ENCODE results near the gene HAX1.
A peak's percentile ranks its signal among the peaks of the same experiment; 100 is the strongest.
"Not testable (repeated sequence)": the region's sequence is repeated elsewhere in the genome, so short reads cannot be mapped to it uniquely, and the experiment has no call there.

Gene HAX1

DNA sequence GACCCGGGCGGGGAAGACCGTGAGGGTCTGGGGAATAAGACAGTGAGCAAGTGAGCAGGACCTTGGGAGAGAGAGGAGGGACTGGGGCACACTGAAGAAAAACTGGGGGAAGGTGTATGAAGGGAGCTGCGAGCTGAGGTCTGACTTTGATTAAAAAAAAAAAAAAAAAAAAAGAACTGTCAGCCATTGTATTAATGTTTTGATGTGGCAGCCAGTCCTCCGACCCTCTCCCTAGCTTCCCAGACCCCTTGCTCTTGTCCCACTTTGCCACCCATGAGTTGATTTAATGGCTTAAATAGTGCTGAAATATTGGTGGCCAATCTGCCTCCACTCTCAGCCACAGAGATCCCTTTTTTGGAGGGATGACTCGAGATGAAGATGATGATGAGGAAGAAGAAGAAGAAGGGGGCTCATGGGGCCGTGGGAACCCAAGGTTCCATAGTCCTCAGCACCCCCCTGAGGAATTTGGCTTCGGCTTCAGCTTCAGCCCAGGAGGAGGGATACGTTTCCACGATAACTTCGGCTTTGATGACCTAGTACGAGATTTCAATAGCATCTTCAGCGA lies 652 bp downstream of the HAX1 start:
- H3K9me3 ChIP-seq (ENCODE audit: control insufficient read depth, low read length), result no peaks in the 10 kb centered on the region
- peaks cover 34% of the 10 kb centered on the region for H3K36me3 ChIP-seq (ENCODE audit: control insufficient read depth, insufficient read depth, low read length)
- DNase-seq, result no peak
- H3K4me3 ChIP-seq (ENCODE audit: insufficient read depth, low read depth, low read length, poor library complexity, severe bottlenecking), result peak overlapping the region; percentile 94
- H3K4me1 ChIP-seq (ENCODE audit: control insufficient read depth, insufficient read depth, low read length, poor library complexity, severe bottlenecking), result peaks cover 13% of the 10 kb centered on the region
- peak overlapping the region; percentile 89 for H3K27ac ChIP-seq (ENCODE audit: insufficient read depth, low read length, poor library complexity, severe bottlenecking)
- H3K27me3 ChIP-seq (replicated peaks; ENCODE audit: control insufficient read depth, insufficient read depth, low read length, poor library complexity, severe bottlenecking), result no peaks in the 10 kb centered on the region

DNA sequence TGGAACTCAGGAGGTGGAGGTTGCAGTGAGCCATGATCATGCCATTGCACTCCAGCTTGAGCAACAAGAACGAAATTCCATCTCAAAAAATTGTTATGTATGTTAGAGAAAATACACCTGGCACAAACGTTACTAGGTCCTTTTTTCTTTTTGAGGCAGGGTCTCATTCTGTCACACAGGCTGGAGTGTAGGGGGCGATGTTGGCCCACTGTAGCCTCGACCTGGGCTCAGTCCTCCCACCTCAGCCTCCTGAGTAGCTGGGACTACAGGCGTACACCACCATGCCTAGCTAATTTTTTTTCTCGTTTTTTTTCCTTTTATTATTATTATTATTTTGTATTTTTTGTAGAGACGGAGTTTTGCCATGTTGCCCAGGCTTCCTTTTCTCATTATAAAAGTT lies 4.4 kb downstream of the HAX1 start:
- peaks cover 11% of the 10 kb centered on the region for H3K4me1 ChIP-seq (ENCODE audit: control insufficient read depth, insufficient read depth, low read length, poor library complexity, severe bottlenecking)
- H3K36me3 ChIP-seq (ENCODE audit: control insufficient read depth, insufficient read depth, low read length), result peaks cover 17% of the 10 kb centered on the region
- H3K27ac ChIP-seq (ENCODE audit: insufficient read depth, low read length, poor library complexity, severe bottlenecking), result no peak overlapping the region
- no peaks in the 10 kb centered on the region for H3K9me3 ChIP-seq (ENCODE audit: control insufficient read depth, low read length)
- no peaks in the 10 kb centered on the region for H3K27me3 ChIP-seq (replicated peaks; ENCODE audit: control insufficient read depth, insufficient read depth, low read length, poor library complexity, severe bottlenecking)
- H3K4me3 ChIP-seq (ENCODE audit: insufficient read depth, low read depth, low read length, poor library complexity, severe bottlenecking), result no peak overlapping the region
- DNase-seq, result peak in 1 of 3 donors; percentile 6

DNA sequence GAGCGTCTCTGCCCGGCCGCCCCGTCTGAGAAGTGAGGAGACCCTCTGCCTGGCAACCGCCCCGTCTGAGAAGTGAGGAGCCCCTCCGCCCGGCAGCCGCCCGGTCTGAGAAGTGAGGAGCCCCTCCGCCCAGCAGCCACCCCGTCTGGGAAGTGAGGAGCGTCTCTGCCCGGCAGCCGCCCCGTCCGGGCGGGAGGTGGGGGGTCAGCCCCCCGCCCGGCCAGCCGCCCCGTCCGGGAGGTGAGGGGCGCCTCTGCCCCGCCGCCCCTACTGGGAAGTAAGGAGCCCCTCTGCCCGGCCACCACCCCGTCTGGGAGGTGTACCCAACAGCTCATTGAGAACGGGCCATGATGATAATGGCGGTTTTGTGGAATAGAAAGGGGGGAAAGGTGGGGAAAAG lies 15.2 kb downstream of the HAX1 start:
- not testable (repeated sequence) for H3K4me3 ChIP-seq (ENCODE audit: insufficient read depth, low read depth, low read length, poor library complexity, severe bottlenecking); H3K27ac ChIP-seq (ENCODE audit: insufficient read depth, low read length, poor library complexity, severe bottlenecking); H3K36me3 ChIP-seq (ENCODE audit: control insufficient read depth, insufficient read depth, low read length); DNase-seq; H3K27me3 ChIP-seq (replicated peaks; ENCODE audit: control insufficient read depth, insufficient read depth, low read length, poor library complexity, severe bottlenecking); H3K9me3 ChIP-seq (ENCODE audit: control insufficient read depth, low read length); H3K4me1 ChIP-seq (ENCODE audit: control insufficient read depth, insufficient read depth, low read length, poor library complexity, severe bottlenecking)

DNA sequence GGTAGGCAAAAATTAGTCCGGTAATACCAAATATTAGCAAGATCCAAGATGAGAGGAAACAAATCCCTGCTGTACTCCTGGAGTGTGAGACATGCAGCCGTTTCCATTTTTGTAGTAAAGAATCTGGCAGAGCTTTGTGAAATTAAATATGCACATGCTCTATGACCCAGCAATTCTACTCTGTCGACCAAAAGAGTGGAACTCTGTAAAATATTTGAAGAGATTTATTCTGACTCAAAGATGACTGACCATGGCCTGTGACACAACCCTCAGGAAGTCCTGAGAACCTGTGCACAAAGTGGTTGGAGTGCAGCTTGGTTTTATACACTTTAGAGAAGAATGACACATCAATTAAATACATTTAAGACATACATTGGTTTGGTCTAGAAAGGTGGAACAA lies 16.2 kb downstream of the HAX1 start:
- H3K36me3 ChIP-seq (ENCODE audit: control insufficient read depth, insufficient read depth, low read length), result no peaks in the 10 kb centered on the region
- H3K27me3 ChIP-seq (replicated peaks; ENCODE audit: control insufficient read depth, insufficient read depth, low read length, poor library complexity, severe bottlenecking), result no peaks in the 10 kb centered on the region
- no peak overlapping the region for H3K27ac ChIP-seq (ENCODE audit: insufficient read depth, low read length, poor library complexity, severe bottlenecking)
- no peaks in the 10 kb centered on the region for H3K9me3 ChIP-seq (ENCODE audit: control insufficient read depth, low read length)
- no peak for DNase-seq
- H3K4me3 ChIP-seq (ENCODE audit: insufficient read depth, low read depth, low read length, poor library complexity, severe bottlenecking), result no peak overlapping the region
- no peaks in the 10 kb centered on the region for H3K4me1 ChIP-seq (ENCODE audit: control insufficient read depth, insufficient read depth, low read length, poor library complexity, severe bottlenecking)

DNA sequence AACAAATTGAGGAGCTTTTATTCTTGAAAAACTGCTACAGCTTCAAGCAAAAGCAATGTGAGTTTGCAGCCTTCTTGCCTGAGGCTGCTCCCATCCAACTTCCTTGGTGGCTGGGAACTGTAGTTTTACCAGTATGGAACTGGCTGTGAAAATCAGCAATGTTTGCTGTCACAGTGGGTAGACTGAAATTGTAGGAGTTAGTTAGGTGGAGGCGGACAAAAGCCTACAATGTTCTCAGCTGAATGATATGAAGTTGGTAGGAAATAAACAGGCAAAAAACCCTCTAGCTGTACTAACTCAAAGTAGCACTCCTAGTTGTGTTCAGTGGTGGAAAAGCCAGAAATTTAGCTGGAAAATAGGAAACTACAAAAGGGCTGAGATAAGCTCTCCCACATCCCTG lies 18.5 kb downstream of the HAX1 start:
- H3K27me3 ChIP-seq (replicated peaks; ENCODE audit: control insufficient read depth, insufficient read depth, low read length, poor library complexity, severe bottlenecking), result no peaks in the 10 kb centered on the region
- no peak overlapping the region for H3K27ac ChIP-seq (ENCODE audit: insufficient read depth, low read length, poor library complexity, severe bottlenecking)
- H3K4me1 ChIP-seq (ENCODE audit: control insufficient read depth, insufficient read depth, low read length, poor library complexity, severe bottlenecking), result no peaks in the 10 kb centered on the region
- H3K4me3 ChIP-seq (ENCODE audit: insufficient read depth, low read depth, low read length, poor library complexity, severe bottlenecking), result no peak overlapping the region
- DNase-seq, result no peak
- H3K36me3 ChIP-seq (ENCODE audit: control insufficient read depth, insufficient read depth, low read length), result no peaks in the 10 kb centered on the region
- no peaks in the 10 kb centered on the region for H3K9me3 ChIP-seq (ENCODE audit: control insufficient read depth, low read length)

DNA sequence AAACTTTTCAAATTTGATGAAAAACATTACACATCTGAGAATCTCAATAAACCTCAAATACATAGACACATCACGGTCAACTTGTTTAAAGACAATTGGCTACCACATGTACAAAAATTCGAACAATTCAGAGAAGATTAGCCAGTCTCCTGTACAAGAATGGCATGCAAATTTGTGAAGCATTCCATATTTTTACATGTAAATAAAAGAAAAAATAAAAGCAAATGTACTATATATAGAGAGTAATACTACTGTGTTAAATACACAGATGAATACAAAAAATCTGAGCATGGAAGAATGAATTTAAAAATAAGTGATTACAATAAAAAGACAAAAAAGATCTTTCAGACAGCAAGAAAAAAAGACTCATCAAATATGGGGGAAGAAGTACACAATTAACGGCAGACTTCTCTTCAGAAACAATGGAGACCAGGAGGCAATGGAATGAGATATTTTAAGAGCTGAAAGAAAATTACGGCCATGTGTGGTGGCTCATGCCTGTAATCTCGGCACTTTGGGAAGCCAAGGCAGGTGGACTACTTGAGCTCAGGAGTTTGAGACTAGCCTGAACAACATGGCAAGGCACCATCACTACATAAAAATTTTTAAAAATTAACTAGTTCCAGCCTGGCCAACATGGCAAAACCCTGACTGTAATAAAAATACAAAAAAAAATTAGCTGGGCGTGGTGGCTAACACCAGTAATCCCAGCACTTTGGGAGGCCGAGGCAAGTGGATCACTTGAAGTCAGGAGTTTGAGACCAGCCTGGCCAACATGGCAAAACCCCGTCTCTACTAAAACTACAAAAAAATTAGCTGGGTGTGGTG lies 23.2 kb downstream of the HAX1 start:
- no peak for DNase-seq
- Histone ChIP-seq H3K4me1 (ENCODE audit: control insufficient read depth, insufficient read depth, low read length, poor library complexity, severe bottlenecking) (no peaks in the 10 kb centered on the region), H3K36me3 (ENCODE audit: control insufficient read depth, insufficient read depth, low read length) (no peaks in the 10 kb centered on the region), H3K27me3 (replicated peaks; ENCODE audit: control insufficient read depth, insufficient read depth, low read length, poor library complexity, severe bottlenecking) (no peaks in the 10 kb centered on the region), H3K27ac (ENCODE audit: insufficient read depth, low read length, poor library complexity, severe bottlenecking) (no peak overlapping the region), H3K9me3 (ENCODE audit: control insufficient read depth, low read length) (no peaks in the 10 kb centered on the region), H3K4me3 (ENCODE audit: insufficient read depth, low read depth, low read length, poor library complexity, severe bottlenecking) (no peak overlapping the region)

DNA sequence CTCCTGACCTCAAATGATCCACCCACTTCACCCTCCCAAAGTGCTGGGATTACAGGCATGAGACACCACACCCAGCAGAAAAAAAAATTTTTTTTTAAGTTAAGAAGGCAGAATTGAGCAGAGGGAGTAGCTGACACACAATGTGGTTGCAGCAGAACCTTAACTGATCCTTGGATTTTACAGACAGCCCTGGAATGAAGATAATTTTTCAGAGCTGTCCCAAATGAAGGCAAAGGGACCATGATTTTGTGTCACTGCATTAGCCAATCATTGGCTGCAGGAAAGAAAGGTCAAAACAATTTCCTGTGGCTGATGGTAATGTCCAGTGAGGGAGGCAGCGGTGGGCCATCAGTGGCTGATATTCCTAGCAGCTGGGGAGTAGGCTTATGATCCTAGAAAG lies 29.2 kb downstream of the HAX1 start:
- no peak for DNase-seq
- Histone ChIP-seq H3K36me3 (ENCODE audit: control insufficient read depth, insufficient read depth, low read length) (no peaks in the 10 kb centered on the region), H3K27ac (ENCODE audit: insufficient read depth, low read length, poor library complexity, severe bottlenecking) (no peak overlapping the region), H3K9me3 (ENCODE audit: control insufficient read depth, low read length) (no peaks in the 10 kb centered on the region), H3K4me3 (ENCODE audit: insufficient read depth, low read depth, low read length, poor library complexity, severe bottlenecking) (no peak overlapping the region), H3K27me3 (replicated peaks; ENCODE audit: control insufficient read depth, insufficient read depth, low read length, poor library complexity, severe bottlenecking) (no peaks in the 10 kb centered on the region), H3K4me1 (ENCODE audit: control insufficient read depth, insufficient read depth, low read length, poor library complexity, severe bottlenecking) (no peaks in the 10 kb centered on the region)

DNA sequence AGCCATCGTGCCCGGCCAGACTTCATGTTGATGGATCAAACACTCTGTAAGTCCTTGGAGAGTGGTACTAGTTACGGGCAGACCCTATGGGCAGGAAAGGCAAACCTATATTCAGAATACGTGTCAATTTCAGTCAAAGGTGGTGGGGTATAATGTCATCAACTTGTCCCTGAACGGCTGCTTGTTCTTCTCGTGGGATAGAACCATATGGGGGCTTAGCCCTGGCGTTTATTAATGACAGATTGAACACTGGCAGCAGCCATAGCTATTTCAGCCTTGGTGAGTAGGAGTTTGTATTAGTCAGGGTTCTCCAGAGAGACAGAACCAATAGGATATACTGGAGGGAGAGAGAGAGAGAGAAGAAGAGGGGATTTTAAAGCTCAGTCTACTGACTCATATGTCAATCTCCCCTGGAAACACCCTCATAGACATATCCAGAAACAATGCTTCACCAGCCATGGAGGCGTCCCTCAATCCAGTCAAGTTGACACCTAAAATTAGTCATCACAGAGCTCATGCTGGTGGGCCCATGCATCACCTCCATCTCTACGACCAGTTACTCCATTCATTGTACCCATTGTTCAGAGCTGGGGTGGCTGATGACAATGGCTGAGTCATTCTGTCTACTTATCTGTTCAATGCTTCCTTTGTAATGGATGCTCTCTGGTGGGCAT lies 32.4 kb downstream of the HAX1 start:
- DNase-seq, result no peak
- no peak overlapping the region for H3K4me3 ChIP-seq (ENCODE audit: insufficient read depth, low read depth, low read length, poor library complexity, severe bottlenecking)
- no peak overlapping the region for H3K27ac ChIP-seq (ENCODE audit: insufficient read depth, low read length, poor library complexity, severe bottlenecking)
- no peaks in the 10 kb centered on the region for H3K4me1 ChIP-seq (ENCODE audit: control insufficient read depth, insufficient read depth, low read length, poor library complexity, severe bottlenecking)
- no peaks in the 10 kb centered on the region for H3K9me3 ChIP-seq (ENCODE audit: control insufficient read depth, low read length)
- no peaks in the 10 kb centered on the region for H3K36me3 ChIP-seq (ENCODE audit: control insufficient read depth, insufficient read depth, low read length)
- H3K27me3 ChIP-seq (replicated peaks; ENCODE audit: control insufficient read depth, insufficient read depth, low read length, poor library complexity, severe bottlenecking), result no peaks in the 10 kb centered on the region

DNA sequence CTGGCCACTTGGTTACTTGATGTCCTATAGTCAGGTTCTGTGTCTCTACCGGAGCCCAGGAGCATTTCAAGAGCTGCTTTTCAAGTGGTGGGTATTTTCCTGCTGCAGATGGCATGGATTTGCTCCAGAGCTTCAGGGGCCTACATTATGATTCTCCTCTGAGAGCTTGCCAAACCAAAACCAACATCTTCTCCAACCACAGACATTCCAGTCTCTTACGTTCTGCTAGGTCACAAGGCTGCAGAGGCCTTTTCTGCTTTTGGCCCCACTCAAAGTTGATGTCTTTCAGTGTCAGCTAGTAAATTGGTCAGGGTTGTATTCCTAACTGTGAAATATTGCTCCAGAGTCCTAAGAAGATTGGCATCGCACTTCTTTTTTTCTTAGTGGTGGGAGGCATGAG lies 33.7 kb downstream of the HAX1 start:
- Histone ChIP-seq H3K27me3 (replicated peaks; ENCODE audit: control insufficient read depth, insufficient read depth, low read length, poor library complexity, severe bottlenecking) (no peaks in the 10 kb centered on the region), H3K4me3 (ENCODE audit: insufficient read depth, low read depth, low read length, poor library complexity, severe bottlenecking) (no peak overlapping the region), H3K9me3 (ENCODE audit: control insufficient read depth, low read length) (no peaks in the 10 kb centered on the region), H3K4me1 (ENCODE audit: control insufficient read depth, insufficient read depth, low read length, poor library complexity, severe bottlenecking) (no peaks in the 10 kb centered on the region), H3K36me3 (ENCODE audit: control insufficient read depth, insufficient read depth, low read length) (no peaks in the 10 kb centered on the region), H3K27ac (ENCODE audit: insufficient read depth, low read length, poor library complexity, severe bottlenecking) (no peak overlapping the region)
- no peak for DNase-seq

DNA sequence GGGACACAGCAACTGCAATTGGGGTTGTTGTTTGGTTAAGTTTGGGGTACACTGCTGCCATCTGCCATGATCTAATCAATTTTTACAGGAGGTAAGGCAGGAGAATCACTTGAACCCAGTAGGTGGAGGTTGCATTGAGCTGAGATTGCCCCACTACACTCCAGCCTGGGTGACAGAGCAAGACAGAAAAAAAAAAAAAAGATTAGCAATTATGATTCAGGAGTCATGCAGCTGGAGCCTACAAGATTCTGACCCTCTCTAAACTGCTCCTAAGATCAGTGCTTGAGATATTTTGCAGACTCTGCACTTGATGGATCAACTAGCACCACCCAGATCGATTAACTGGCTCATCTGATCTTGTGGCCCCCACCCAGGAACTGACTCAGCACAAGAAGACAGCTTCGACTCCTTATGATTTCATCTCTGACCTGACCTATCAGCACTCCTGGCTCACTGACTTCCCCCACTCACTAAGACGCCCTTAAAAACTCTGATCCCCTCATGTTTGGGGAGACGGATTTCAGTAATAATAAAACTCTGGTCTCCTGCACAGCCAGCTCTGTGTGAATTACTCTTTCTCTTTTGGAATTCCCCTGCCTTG lies 35.3 kb downstream of the HAX1 start:
- H3K4me1 ChIP-seq (ENCODE audit: control insufficient read depth, insufficient read depth, low read length, poor library complexity, severe bottlenecking); H3K36me3 ChIP-seq (ENCODE audit: control insufficient read depth, insufficient read depth, low read length); DNase-seq; H3K9me3 ChIP-seq (ENCODE audit: control insufficient read depth, low read length); H3K27ac ChIP-seq (ENCODE audit: insufficient read depth, low read length, poor library complexity, severe bottlenecking); H3K4me3 ChIP-seq (ENCODE audit: insufficient read depth, low read depth, low read length, poor library complexity, severe bottlenecking); H3K27me3 ChIP-seq (replicated peaks; ENCODE audit: control insufficient read depth, insufficient read depth, low read length, poor library complexity, severe bottlenecking): not testable (repeated sequence)

Data from effector memory CD4-positive, alpha-beta T cell (primary cell).